ENCODE measurements around the gene GRK3.

GRK3 gene

DNA sequence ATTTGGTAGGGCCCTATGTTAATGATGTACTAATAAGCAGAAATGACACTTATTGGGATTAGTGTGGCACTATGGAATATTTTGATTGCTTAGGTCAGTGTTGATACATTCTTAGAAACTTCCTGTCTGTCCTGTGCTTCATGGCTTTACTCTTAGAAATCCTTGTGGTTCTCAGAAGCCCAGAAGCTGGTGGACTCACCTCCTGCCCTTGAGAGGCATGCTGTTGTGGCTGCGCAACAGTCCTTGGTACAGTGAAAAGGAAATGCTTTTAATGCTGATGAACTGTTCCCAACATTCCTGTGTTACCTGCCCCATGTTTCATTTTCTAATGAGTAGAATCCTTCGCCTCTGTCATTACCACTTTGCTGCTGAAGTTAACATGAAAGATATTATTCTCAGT is 125.2 kb downstream of the GRK3 start:
- DNase-seq (ENCODE audit: low read depth): no peak
- TF ChIP-seq, protein P1, sequence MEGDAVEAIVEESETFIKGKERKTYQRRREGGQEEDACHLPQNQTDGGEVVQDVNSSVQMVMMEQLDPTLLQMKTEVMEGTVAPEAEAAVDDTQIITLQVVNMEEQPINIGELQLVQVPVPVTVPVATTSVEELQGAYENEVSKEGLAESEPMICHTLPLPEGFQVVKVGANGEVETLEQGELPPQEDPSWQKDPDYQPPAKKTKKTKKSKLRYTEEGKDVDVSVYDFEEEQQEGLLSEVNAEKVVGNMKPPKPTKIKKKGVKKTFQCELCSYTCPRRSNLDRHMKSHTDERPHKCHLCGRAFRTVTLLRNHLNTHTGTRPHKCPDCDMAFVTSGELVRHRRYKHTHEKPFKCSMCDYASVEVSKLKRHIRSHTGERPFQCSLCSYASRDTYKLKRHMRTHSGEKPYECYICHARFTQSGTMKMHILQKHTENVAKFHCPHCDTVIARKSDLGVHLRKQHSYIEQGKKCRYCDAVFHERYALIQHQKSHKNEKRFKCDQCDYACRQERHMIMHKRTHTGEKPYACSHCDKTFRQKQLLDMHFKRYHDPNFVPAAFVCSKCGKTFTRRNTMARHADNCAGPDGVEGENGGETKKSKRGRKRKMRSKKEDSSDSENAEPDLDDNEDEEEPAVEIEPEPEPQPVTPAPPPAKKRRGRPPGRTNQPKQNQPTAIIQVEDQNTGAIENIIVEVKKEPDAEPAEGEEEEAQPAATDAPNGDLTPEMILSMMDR (IDR thresholded peaks at IDR 0.05; ENCODE audit: low read depth, low read length, missing control alignments): no peak

DNA sequence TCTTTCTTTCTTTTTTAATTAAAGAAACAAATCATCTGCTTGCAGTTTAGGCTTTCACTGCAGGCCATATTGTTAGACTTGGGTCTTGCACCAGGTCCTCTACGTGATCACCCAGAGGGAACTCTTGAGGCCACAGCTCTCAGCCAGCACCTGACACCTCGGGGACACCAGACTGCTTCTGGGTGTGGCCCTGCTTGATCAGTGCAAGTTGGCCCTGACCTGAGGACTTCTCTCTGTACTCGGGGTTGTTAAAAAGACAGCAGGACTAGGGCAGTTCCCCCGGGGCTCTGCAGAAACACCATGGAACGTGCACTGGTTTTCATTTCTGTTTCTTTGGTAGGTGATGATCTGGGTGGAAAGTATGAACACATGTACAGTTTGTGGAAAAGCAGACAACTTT is 126.3 kb downstream of the GRK3 start:
- H3K4me3 ChIP-seq (ENCODE audit: low read depth, low read length): no peak overlapping the region
- TF ChIP-seq, protein P1 (IDR thresholded peaks at IDR 0.05; ENCODE audit: low read depth, low read length, missing control alignments): no peak
- DNase-seq (ENCODE audit: low read depth): no peak

More for the DNA sequence above, 125.2 kb downstream of the GRK3 start:
- H3K4me3 ChIP-seq (ENCODE audit: low read depth, low read length): no peak overlapping the region

DNA sequence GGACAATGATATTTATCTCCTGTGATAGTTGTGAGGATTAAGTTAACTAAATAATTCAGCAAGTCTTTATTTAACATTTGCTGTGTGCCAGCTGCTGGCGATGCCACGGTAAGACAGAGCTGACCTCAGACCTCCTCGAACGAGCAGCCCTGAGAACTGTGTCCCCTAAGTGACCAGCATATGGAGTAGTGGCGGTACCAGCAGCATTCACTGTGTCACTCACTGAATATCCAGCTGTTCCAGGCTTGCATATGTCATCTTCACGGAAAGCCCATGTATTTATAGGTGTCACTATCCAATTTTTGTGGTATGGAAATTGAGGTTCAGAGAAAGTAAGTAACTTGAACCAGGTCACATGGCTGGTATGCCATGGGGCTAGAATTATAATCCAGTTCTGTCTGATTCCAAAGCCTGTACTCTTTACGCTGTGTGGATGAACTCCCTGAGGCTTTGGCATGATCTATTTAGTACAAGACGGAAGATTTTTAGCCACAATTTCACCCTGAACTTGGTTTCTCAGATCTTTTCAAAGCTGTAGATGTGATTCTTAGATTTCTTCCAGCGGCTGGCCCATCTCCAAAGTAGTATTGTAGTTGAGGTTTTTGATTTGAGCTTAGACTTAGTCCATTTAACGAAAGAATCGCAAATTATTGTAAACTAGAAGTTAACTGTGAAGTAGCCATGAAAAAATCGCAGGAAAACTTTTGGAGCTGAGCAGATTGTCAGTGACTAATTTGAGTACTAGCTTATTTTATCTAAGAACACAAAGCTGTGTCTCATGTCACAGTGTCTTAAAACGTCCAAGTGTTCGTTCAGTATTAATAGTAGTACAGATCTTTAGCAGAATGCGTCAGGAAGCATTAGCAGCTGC is 128.2 kb downstream of the GRK3 start:
- no peak for DNase-seq (ENCODE audit: low read depth)
- TF ChIP-seq, protein P1 (IDR thresholded peaks at IDR 0.05; ENCODE audit: low read depth, low read length, missing control alignments): no peak
- no peak overlapping the region for H3K4me3 ChIP-seq (ENCODE audit: low read depth, low read length)

DNA sequence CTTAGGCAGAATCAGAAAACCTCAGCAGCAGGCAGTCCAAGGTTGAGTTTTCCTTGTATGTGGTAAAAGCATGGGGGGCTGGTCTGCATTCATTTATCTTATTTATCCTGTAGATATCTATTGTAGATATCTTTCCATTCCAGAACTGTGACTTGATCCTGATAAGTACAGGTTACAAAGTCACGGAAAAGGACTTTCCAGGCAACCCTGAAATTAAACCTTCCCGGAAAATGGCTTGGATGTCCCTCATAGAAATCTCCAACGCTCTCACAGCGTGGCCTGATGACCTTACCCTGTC is 128.7 kb downstream of the GRK3 start:
- H3K4me3 ChIP-seq (ENCODE audit: low read depth, low read length): no peak overlapping the region
- DNase-seq (ENCODE audit: low read depth): no peak
- TF ChIP-seq, protein P1 (IDR thresholded peaks at IDR 0.05; ENCODE audit: low read depth, low read length, missing control alignments): no peak

DNA sequence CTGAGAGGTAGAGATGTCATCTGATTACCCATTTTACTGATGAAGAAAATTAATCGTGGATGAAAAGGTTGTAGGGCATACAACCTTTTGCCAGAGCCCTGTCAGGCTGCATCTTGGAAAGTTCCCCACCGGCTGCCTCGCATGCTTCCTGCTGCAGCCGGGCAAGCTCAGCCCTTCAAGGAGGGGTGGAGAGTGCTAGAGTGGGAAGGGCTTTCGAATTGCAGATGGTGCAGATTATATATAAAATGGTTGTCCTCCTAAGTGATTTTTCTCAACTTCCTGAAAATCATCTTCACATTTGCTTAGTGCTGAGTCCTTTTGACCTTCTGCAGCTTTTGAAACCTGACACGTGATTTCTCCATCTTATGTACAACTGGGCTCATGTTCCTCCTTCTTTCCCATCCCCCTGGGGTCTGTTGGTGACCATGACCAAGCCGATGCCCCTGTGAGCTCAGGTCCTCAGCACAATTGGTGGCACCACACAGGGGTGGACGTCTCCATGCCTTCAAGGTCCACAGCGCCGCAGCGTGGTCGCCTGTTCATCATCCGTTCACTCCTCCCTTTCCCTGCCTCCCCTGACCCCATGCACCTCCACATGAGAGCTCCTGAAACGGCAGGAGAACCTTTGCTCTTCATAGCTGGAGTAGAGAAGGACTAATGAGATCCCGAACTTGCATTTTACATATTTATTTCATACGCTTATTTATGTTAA is 129.9 kb downstream of the GRK3 start:
- DNase-seq (ENCODE audit: low read depth): no peak

DNA sequence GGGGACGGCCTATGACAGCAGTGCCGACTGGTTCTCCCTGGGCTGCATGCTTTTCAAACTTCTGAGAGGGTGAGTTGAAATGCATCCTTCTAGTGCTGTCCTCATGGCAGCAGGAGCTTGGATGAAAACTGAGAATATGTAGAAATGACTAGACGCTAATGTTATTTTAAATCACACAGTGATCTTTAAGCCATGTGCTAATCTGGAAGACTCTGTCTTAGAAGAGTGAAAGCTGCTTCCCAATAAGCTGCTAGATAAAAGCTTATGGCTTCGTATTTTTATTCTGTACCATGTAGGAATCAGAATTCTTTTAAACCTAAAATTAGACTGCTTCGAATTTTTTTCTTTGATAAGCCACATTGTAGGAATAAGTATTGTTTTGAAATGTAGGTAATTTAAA is 130.7 kb downstream of the GRK3 start:
- TF ChIP-seq, protein P1 (IDR thresholded peaks at IDR 0.05; ENCODE audit: low read depth, low read length, missing control alignments): no peak
- DNase-seq (ENCODE audit: low read depth): no peak

More for the DNA sequence above, 129.9 kb downstream of the GRK3 start:
- no peak overlapping the region for H3K4me3 ChIP-seq (ENCODE audit: low read depth, low read length)
- TF ChIP-seq, protein P1 (IDR thresholded peaks at IDR 0.05; ENCODE audit: low read depth, low read length, missing control alignments): no peak

More for the DNA sequence above, 130.7 kb downstream of the GRK3 start:
- H3K4me3 ChIP-seq (ENCODE audit: low read depth, low read length): no peak overlapping the region
